SK-N-SH treated with all-trans-retinoic acid at 6 μM for 48 hours (cell line): Measurements from ENCODE around the gene PAK2.
A peak's percentile ranks its signal among the peaks of the same experiment; 100 is the strongest.
"Not testable (repeated sequence)": the region's sequence is repeated elsewhere in the genome, so short reads cannot be mapped to it uniquely, and the experiment has no call there.

Experiments used
- ATAC-seq: fragments of 200-7000 bp; cut with Tn5 transposase; 3 replicates; pipeline ENCODE4 v1.9.1; 2020; ENCODE audit warnings: mild to moderate bottlenecking, moderate library complexity
- ESRRG ChIP-seq: fragments of 250-450 bp; sonication (Bioruptor Pico); IDR thresholded peaks from 2 replicates; pipeline ENCODE4 v1.6.1; 2021; ENCODE audit warnings: mild to moderate bottlenecking
- GLIS3 ChIP-seq: fragments of 250-450 bp; sonication (Bioruptor Pico); IDR thresholded peaks from 2 replicates; pipeline ENCODE4 v1.5.0; 2020; ENCODE audit warnings: mild to moderate bottlenecking, moderate library complexity
- ISL1 ChIP-seq: fragments of 250-450 bp; sonication (Bioruptor Pico); IDR thresholded peaks from 2 replicates; pipeline ENCODE4 v2.1.2; 2022; ENCODE audit warnings: mild to moderate bottlenecking, moderate library complexity
- OSR1 ChIP-seq: fragments of 250-450 bp; sonication (Bioruptor Pico); IDR thresholded peaks from 2 replicates; pipeline ENCODE4 v1.8.0; 2022; ENCODE audit warnings: moderate library complexity, mild to moderate bottlenecking, inconsistent platforms
- PPARA ChIP-seq: fragments of 250-450 bp; sonication (Bioruptor Pico); IDR thresholded peaks from 2 replicates; pipeline ENCODE4 v1.5.0; 2020; ENCODE audit warnings: mild to moderate bottlenecking, borderline replicate concordance
- TCF4 ChIP-seq: fragments of 250-450 bp; sonication (Bioruptor Pico); IDR thresholded peaks from 2 replicates; pipeline ENCODE4 v1.8.0; 2021; ENCODE audit warnings: mild to moderate bottlenecking, moderate library complexity, borderline replicate concordance
- ZFP3 ChIP-seq: fragments of 250-450 bp; sonication (Bioruptor Pico); IDR thresholded peaks from 2 replicates; pipeline ENCODE4 v1.5.0; 2020; ENCODE audit warnings: mild to moderate bottlenecking, moderate library complexity
- ZNF565 ChIP-seq: fragments of 450-650 bp; formaldehyde crosslinking; conservative IDR thresholded peaks from 2 replicates; pipeline ENCODE4 v1.5.0; 2020; ENCODE audit warnings: low read depth, mild to moderate bottlenecking, moderate library complexity
- ZNF70 ChIP-seq: fragments of 450-650 bp; formaldehyde crosslinking; IDR thresholded peaks from 2 replicates; pipeline ENCODE4 v1.5.0; 2020; ENCODE audit warnings: mild to moderate bottlenecking, moderate library complexity
- TF ChIP-seq, protein P1 (sequence below): fragments of 250-450 bp; sonication (Bioruptor Pico); IDR thresholded peaks from 2 replicates; pipeline ENCODE4 v1.5.1; 2021; ENCODE audit warnings: mild to moderate bottlenecking, moderate library complexity
- TF ChIP-seq, protein P2 (sequence below): fragments of 250-450 bp; sonication (Bioruptor Pico); IDR thresholded peaks from 2 replicates; pipeline ENCODE4 v1.8.0; 2020; ENCODE audit warnings: mild to moderate bottlenecking, moderate library complexity, borderline replicate concordance
- TF ChIP-seq, protein P3 (sequence below): fragments of 250-450 bp; sonication (Bioruptor Pico); IDR thresholded peaks from 2 replicates; pipeline ENCODE4 v1.5.0; 2020; ENCODE audit warnings: mild to moderate bottlenecking, moderate library complexity

Gene PAK2

DNA sequence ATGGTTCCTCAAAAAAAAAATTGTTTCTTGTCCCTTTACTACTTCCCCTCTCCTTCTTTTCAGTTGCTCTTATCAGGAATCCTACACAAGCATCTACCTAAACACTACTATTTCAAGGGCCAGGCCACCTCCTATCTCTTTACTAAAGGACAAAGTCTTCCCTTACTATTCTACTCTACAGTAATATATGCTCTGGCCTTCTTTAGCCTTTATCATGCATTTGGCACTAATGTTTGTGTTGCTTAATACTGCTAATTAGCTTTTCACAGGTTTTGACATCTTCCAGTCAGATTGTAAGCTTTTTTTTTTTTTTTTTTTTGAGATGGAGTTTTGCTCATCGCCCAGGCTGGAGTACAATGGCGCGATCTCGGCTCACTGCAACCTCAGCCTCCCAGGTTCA is 32.9 kb upstream of the PAK2 start:
- no peak for TF ChIP-seq ESRRG
- no peak for TF ChIP-seq TCF4 (CRISPR knock-in tag)
- no peak for TF ChIP-seq ZNF565 (CRISPR knock-in tag)
- TF ChIP-seq, protein P1, sequence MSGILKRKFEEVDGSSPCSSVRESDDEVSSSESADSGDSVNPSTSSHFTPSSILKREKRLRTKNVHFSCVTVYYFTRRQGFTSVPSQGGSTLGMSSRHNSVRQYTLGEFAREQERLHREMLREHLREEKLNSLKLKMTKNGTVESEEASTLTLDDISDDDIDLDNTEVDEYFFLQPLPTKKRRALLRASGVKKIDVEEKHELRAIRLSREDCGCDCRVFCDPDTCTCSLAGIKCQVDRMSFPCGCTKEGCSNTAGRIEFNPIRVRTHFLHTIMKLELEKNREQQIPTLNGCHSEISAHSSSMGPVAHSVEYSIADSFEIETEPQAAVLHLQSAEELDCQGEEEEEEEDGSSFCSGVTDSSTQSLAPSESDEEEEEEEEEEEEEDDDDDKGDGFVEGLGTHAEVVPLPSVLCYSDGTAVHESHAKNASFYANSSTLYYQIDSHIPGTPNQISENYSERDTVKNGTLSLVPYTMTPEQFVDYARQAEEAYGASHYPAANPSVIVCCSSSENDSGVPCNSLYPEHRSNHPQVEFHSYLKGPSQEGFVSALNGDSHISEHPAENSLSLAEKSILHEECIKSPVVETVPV (CRISPR knock-in tag): no peak
- TF ChIP-seq ISL1 (CRISPR knock-in tag): no peak
- TF ChIP-seq, protein P2, sequence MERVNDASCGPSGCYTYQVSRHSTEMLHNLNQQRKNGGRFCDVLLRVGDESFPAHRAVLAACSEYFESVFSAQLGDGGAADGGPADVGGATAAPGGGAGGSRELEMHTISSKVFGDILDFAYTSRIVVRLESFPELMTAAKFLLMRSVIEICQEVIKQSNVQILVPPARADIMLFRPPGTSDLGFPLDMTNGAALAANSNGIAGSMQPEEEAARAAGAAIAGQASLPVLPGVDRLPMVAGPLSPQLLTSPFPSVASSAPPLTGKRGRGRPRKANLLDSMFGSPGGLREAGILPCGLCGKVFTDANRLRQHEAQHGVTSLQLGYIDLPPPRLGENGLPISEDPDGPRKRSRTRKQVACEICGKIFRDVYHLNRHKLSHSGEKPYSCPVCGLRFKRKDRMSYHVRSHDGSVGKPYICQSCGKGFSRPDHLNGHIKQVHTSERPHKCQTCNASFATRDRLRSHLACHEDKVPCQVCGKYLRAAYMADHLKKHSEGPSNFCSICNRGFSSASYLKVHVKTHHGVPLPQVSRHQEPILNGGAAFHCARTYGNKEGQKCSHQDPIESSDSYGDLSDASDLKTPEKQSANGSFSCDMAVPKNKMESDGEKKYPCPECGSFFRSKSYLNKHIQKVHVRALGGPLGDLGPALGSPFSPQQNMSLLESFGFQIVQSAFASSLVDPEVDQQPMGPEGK (CRISPR knock-in tag): no peak
- TF ChIP-seq PPARA: no peak
- no peak for ATAC-seq

DNA sequence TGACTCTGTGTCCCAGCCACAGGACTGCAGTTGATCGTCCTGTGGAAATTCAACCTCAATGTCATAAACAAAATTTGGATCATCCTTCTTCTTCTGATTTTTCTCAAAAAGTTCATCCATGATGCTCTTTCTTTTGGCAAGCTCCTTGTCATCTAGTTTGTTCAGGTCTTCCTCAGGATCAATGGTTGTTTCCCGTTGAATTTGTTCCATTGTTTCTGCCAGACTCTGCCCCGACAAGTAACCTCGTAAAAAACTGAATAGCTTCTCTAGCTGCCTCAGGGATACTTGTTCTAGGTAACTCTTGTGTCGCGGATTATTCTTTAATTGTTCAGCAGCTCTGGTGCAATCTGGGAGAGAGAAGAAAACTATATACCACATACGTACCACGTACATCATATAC is 32.1 kb upstream of the PAK2 start:
- ATAC-seq: no peak
- TF ChIP-seq ISL1 (CRISPR knock-in tag) (no peak), ZNF70 (CRISPR knock-in tag) (no peak)
- TF ChIP-seq, all 23 proteins: peak for 0

DNA sequence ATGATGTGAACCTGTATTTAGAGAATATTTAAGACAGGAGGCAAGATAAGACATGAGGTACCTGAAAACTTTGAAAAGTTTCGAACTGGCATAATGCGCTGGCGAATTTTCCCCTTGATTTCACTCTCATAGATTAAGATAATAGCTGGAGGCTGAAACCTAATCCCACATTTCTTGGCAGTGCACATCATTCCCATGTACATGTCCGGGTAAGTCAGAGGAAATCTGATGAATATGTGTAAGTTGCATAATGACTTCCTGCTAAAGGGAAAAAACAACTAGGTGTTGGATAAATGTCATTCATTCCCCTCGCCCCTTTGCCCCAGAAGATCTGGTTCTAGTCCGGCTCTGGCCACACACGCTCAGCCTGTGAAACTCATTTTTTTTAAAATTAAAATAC is 31.2 kb upstream of the PAK2 start:
- ATAC-seq: no peak
- TF ChIP-seq GLIS3 (no peak), ZNF70 (CRISPR knock-in tag) (no peak), ESRRG (no peak)

DNA sequence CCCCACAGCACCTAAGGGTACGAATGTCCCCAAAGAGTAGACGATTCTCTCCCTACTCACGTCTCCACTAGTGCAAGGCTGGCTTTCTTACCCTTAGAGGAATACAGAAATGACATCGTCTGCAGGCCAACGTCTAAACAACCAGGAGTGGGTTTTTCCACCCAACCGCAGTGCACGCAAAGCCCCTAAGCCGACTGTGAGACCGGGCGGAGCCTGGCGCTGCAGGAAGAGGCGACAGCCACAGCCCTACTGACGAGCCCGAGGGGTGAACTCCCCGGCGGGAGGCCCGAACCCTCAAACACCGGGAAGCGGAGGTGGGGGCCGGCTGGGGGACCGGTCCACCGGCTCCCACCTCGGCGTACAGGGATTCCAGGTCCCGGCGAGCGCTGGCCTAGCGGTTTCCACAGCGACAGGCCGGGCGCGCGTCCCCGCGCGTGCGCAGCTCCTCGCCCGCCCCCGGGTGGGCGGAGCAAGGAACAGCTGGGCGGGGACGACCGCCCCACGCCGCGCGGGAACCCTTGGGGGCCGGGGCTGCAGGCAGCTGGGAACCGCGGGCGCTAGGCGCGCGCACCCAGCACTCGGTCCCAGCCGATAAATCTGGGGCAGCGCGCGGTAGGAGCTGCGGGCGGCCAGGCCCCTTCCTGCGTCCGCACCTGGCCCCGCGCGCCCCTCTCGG is 27.7 kb upstream of the PAK2 start, which contains the start of the genes CEP19 and PIGX:
TSS of gene CEP19 (minus strand) at position 413 of the 676 bp plus-strand sequence. CDS start 3,593 bp downstream, outside the sequence.
TSS of gene PIGX (plus strand) at position 540 of the 676 bp plus-strand sequence.
- TF ChIP-seq OSR1 (CRISPR knock-in tag): no peak
- TF ChIP-seq, protein P3, sequence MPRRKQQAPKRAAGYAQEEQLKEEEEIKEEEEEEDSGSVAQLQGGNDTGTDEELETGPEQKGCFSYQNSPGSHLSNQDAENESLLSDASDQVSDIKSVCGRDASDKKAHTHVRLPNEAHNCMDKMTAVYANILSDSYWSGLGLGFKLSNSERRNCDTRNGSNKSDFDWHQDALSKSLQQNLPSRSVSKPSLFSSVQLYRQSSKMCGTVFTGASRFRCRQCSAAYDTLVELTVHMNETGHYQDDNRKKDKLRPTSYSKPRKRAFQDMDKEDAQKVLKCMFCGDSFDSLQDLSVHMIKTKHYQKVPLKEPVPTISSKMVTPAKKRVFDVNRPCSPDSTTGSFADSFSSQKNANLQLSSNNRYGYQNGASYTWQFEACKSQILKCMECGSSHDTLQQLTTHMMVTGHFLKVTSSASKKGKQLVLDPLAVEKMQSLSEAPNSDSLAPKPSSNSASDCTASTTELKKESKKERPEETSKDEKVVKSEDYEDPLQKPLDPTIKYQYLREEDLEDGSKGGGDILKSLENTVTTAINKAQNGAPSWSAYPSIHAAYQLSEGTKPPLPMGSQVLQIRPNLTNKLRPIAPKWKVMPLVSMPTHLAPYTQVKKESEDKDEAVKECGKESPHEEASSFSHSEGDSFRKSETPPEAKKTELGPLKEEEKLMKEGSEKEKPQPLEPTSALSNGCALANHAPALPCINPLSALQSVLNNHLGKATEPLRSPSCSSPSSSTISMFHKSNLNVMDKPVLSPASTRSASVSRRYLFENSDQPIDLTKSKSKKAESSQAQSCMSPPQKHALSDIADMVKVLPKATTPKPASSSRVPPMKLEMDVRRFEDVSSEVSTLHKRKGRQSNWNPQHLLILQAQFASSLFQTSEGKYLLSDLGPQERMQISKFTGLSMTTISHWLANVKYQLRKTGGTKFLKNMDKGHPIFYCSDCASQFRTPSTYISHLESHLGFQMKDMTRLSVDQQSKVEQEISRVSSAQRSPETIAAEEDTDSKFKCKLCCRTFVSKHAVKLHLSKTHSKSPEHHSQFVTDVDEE: 0 out of 2 replicates have a peak, but pooled peaks have one; percentile 52
- no peak for TF ChIP-seq ZNF565 (CRISPR knock-in tag)
- peak; percentile 89 for ATAC-seq

DNA sequence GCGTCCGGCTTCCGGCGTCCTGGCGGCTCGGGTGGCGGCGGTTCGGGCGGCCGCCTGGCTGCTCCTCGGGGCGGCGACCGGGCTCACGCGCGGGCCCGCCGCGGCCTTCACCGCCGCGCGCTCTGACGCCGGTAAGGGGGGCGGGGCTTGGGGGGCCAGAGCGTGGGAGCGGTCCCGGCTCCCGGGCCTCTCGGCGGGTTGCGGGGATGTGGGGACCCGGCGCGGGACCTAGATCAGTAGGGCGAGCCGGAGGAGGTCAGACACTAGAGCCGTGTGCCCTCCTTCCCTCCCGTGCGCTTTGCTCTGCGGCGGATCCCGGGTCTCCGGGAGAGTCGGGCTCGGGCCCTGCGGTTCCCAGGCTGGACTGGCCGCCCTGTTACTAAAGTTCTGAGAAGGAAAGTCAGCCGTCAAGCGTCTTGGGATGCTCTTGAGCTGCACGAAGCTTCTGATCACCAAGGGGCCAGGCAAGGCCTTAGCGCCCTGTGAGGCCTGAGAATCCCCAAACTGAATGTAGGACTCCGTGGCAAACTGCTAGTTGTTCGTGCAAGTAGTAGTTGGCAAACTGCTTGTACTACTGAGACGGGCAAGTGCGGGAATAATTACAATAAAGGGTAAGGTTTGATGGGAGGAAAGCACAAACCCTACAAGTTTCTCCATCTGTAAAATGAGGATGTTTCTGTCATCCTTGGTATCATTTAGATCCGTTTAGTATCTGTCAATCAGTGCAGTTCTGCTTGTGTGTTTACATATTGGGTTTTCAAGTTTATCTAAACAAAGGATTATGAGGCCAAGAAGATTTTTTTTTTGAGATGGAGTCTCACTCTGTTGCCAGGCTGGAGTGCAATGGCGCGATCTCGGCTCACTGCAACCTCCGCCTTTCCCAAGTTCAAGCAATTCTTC is 26.9 kb upstream of the PAK2 start:
- TF ChIP-seq, protein P3: 0 out of 2 replicates have a peak, but pooled peaks have one; percentile 9
- TF ChIP-seq ZFP3: no peak
- peak; percentile 68 for ATAC-seq

DNA sequence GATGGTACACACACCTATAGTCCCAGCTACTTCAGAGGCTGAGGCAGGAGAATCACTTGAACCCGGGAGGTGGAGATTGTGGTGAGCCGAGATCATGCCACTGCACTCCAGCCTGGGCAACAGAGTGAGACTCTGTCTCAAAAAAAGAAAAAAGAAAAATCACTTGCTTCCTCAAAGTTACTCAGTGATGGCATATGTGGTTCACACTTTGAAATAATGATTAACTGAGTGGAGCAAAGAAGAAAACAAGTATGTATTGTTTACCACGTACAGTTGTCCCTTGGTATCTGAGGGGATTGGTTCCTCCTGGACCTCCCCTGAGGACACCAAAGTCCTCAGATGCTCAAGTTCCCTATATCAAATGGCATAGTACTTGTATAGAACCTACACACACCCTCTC is 22.5 kb upstream of the PAK2 start:
- ATAC-seq: not testable (repeated sequence)
